WTC11 (cell line): Measurements from ENCODE around the gene MAPKAP1.

Source experiments
- CBFB ChIP-seq: sonication (generic); formaldehyde crosslinking; IDR thresholded peaks from 2 replicates; pipeline ENCODE4 v1.8.1; 2022; ENCODE audit warnings: mild to moderate bottlenecking, low read depth, missing genetic modification reagents
- CREM ChIP-seq: sonication (generic); formaldehyde crosslinking; IDR thresholded peaks from 2 replicates; pipeline ENCODE4 v1.8.1; 2022; ENCODE audit warnings: mild to moderate bottlenecking, missing genetic modification reagents, moderate library complexity
- CTCF ChIP-seq: fragments of 200-600 bp; IDR thresholded peaks from 2 replicates; pipeline ENCODE4 v1.8.0; 2022; ENCODE audit warnings: antibody characterized with exemption
- ELF4 ChIP-seq: sonication (generic); formaldehyde crosslinking; IDR thresholded peaks from 2 replicates; pipeline ENCODE4 v1.8.1; 2022; ENCODE audit warnings: low read depth, mild to moderate bottlenecking, moderate library complexity, missing genetic modification reagents
- ESRRA ChIP-seq: sonication (generic); formaldehyde crosslinking; IDR thresholded peaks from 2 replicates; pipeline ENCODE4 v1.8.1; 2022; ENCODE audit warnings: mild to moderate bottlenecking, missing genetic modification reagents, borderline replicate concordance
- IRF2 ChIP-seq: sonication (generic); formaldehyde crosslinking; IDR thresholded peaks from 2 replicates; pipeline ENCODE4 v1.8.0; 2022; ENCODE audit warnings: low read depth, missing genetic modification reagents, borderline replicate concordance
- JUN ChIP-seq: sonication (generic); formaldehyde crosslinking; IDR thresholded peaks from 2 replicates; pipeline ENCODE4 v1.8.0; 2023; ENCODE audit warnings: mild to moderate bottlenecking, missing genetic modification reagents
- MAX ChIP-seq: sonication (generic); formaldehyde crosslinking; IDR thresholded peaks from 2 replicates; pipeline ENCODE4 v1.8.0; 2022; ENCODE audit warnings: mild to moderate bottlenecking, missing genetic modification reagents
- RORB ChIP-seq: fragments of 250-450 bp; sonication (Bioruptor Pico); IDR thresholded peaks from 2 replicates; pipeline ENCODE4 v1.9.0; 2021; ENCODE audit warnings: mild to moderate bottlenecking
- TEAD4 ChIP-seq: sonication (generic); formaldehyde crosslinking; IDR thresholded peaks from 2 replicates; pipeline ENCODE4 v1.8.0; 2022; ENCODE audit warnings: mild to moderate bottlenecking, missing genetic modification reagents
- USF1 ChIP-seq: sonication (generic); formaldehyde crosslinking; IDR thresholded peaks from 2 replicates; pipeline ENCODE4 v1.8.0; 2022; ENCODE audit warnings: mild to moderate bottlenecking, missing genetic modification reagents
- USF2 ChIP-seq: sonication (generic); formaldehyde crosslinking; IDR thresholded peaks from 2 replicates; pipeline ENCODE4 v1.8.1; 2023; ENCODE audit warnings: mild to moderate bottlenecking, missing genetic modification reagents, moderate library complexity
- ZNF232 ChIP-seq: sonication (generic); formaldehyde crosslinking; IDR thresholded peaks from 2 replicates; pipeline ENCODE4 v1.8.0; 2022; ENCODE audit warnings: mild to moderate bottlenecking, missing genetic modification reagents
- ZNF532 ChIP-seq: fragments of 250-450 bp; sonication (Bioruptor Pico); IDR thresholded peaks from 2 replicates; pipeline ENCODE4 v1.9.0; 2021; ENCODE audit warnings: mild to moderate bottlenecking, borderline replicate concordance

- no peak for TF ChIP-seq USF1
- no peak for TF ChIP-seq CTCF
- TF ChIP-seq CREM, result no peak
- TF ChIP-seq TEAD4, result no peak
- TF ChIP-seq CBFB (CRISPR knock-in tag), result no peak
- no peak for TF ChIP-seq JUN
- no peak for TF ChIP-seq MAX (CRISPR knock-in tag)
- no peak for TF ChIP-seq ESRRA
- TF ChIP-seq IRF2, result no peak
- no peak for TF ChIP-seq USF2 (CRISPR knock-in tag)
- TF ChIP-seq ELF4 (CRISPR knock-in tag), result no peak
- no peak for TF ChIP-seq ZNF532 (CRISPR knock-in tag)
- no peak for TF ChIP-seq RORB (CRISPR knock-in tag)
- TF ChIP-seq ZNF232 (CRISPR knock-in tag), result no peak
These were observed 12.5 kb downstream of the MAPKAP1 start for GRCh38 chr9:125694478-125694877.
